NCI-H748 (cell line): ENCODE data around the gene OTOP2.

Experiments used
- DNase-seq: peaks from one replicate; lab custom pipeline; 2025; ENCODE audit not compliant: unreplicated experiment; lab: John Stamatoyannopoulos, UW

The OTOP2 gene

GRCh38 chr17:74923538-74924249 lies 379 bp upstream of the OTOP2 start:
- peak; percentile 45 for DNase-seq

- DNase-seq, result no peak
Observed at GRCh38 chr17:74925242-74925641, 1.2 kb downstream of the OTOP2 start.

GRCh38 chr17:74928786-74929185 lies 4.7 kb downstream of the OTOP2 start:
- no peak for DNase-seq

GRCh38 chr17:74930535-74931036 lies 6.5 kb downstream of the OTOP2 start:
- no peak for DNase-seq

- DNase-seq, result no peak
Observed at GRCh38 chr17:74935048-74935447, 11.0 kb downstream of the OTOP2 start.

- peak; percentile 68 for DNase-seq
Observed at GRCh38 chr17:74935585-74936469, 11.8 kb downstream of the OTOP2 start, which contains the start of gene OTOP3. OTOP3 (plus strand) TSS chr17:74935898; CDS start chr17:74935922, 24 bp downstream.

GRCh38 chr17:74936470-74936799 lies 12.4 kb downstream of the OTOP2 start:
- DNase-seq, result no peak

GRCh38 chr17:74937064-74938051 lies 13.3 kb downstream of the OTOP2 start:
- DNase-seq, result no peak

- no peak for DNase-seq
Observed at GRCh38 chr17:74938194-74938950, 14.3 kb downstream of the OTOP2 start.

- no peak for DNase-seq
Observed at GRCh38 chr17:74939534-74939933, 15.5 kb downstream of the OTOP2 start.

GRCh38 chr17:74941128-74941725 lies 17.2 kb downstream of the OTOP2 start:
- DNase-seq, result no peak

GRCh38 chr17:74943808-74944522 lies 19.9 kb downstream of the OTOP2 start:
- DNase-seq, result no peak

- DNase-seq, result no peak
Observed at GRCh38 chr17:74945543-74945942, 21.5 kb downstream of the OTOP2 start.

- DNase-seq, result no peak
Observed at GRCh38 chr17:74946641-74947040, 22.6 kb downstream of the OTOP2 start.

GRCh38 chr17:74947041-74947754 lies 23.1 kb downstream of the OTOP2 start:
- DNase-seq, result no peak

- no peak for DNase-seq
Observed at GRCh38 chr17:74949455-74950115, 25.5 kb downstream of the OTOP2 start.

- DNase-seq, result peak; percentile 24
Observed at GRCh38 chr17:74950207-74950606, 26.1 kb downstream of the OTOP2 start.

- DNase-seq, result no peak
Observed at GRCh38 chr17:74951065-74951464, 27.0 kb downstream of the OTOP2 start.
